ENCODE data around the gene PDZRN4.

Gene PDZRN4

DNA sequence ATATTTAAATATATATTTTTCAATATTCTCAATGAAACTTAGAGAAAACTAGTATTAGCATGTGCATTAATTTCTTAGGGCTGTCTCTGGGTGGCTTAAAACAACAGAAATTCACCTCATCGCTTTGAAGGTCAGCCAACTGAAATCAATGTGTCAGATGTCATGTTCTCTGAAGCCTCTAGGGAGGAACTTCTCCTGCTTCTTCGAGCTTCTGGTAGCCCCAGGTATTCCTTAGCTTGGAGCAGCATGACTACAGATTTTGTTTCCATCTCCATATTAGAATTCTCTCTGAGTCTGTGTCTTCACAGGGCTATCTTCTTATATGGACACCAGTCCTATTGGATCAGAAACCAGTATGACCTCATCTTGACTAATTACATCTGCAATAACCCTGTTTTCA, 221.5 kb downstream of the PDZRN4 start:
- Mint-ChIP-seq H3K27me3 (no peaks in the 10 kb centered on the region), H3K36me3 (no peaks in the 10 kb centered on the region)
- CTCF ChIA-PET: no interaction called here

DNA sequence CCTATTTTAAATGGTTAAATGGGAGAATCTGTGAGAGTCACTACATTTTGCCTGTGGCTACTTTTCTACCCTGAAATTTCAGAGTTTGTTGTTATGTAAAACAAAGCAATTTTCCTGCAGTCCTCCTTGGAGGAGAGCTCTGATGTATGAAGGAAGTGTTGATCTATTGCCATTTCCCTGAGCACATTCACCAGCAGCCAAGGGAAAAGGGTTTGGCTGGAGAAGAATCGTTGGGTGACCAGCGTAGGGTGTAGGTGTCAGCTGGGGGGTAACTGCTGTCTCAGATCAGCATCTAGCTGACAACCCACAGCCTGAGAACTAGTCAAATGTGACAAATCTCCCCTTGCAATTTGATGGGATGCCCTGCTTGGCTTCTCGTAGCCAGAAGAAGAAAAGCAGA, 230.5 kb downstream of the PDZRN4 start:
- Mint-ChIP-seq H3K27ac (no peak overlapping the region), H3K36me3 (no peaks in the 10 kb centered on the region), H3K4me1 (no peaks in the 10 kb centered on the region), H3K4me3 (no peak overlapping the region), H3K27me3 (no peaks in the 10 kb centered on the region), H3K9me3 (no peaks in the 10 kb centered on the region)
- no peak for DNase-seq
- CTCF ChIA-PET: no interaction called here

More for the DNA sequence above, 221.5 kb downstream of the PDZRN4 start:
- Mint-ChIP-seq H3K27ac (no peak overlapping the region), H3K9me3 (peaks cover 2% of the 10 kb centered on the region), H3K4me1 (no peaks in the 10 kb centered on the region), H3K4me3 (no peak overlapping the region)
- no peak for DNase-seq

DNA sequence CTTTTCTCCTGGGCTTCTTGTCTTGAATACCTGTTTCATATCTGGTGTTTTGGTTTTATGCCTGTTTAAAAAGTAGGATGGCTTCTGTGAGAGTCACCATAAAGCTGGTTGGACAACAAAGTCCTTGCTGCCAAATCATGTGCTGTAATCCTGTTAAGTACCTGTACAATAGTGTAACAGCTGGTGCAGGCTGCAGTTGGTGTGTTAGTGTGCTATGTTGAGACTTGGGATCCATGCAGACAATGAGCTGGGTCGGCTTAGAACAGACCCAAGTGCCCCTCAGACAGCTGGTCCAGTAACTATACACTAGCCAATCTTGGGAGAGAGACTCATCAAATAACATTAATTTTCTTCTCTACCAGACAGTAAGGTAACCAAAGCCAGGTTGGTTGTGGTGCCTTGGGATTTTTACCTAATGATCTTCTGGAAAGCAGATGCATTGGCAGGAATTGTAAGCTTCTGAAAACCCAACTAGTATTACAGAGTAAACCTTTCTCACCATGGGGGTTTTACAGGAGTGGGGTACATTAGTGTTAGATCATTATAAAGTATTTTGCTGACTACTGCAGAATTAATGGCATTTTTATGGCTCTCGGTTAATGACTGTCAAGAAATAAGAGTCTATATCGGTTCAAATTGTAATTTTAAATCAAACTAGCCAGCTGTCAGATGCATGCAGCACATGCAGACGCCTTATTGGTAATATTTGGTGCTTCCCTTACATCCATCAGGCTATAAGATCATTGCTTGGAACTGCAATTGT, 231.2 kb downstream of the PDZRN4 start:
- Mint-ChIP-seq H3K4me3 (no peak overlapping the region), H3K36me3 (no peaks in the 10 kb centered on the region), H3K27me3 (no peaks in the 10 kb centered on the region), H3K4me1 (no peaks in the 10 kb centered on the region), H3K9me3 (no peaks in the 10 kb centered on the region), H3K27ac (no peak overlapping the region)
- no peak for DNase-seq
- CTCF ChIA-PET: no interaction called here

DNA sequence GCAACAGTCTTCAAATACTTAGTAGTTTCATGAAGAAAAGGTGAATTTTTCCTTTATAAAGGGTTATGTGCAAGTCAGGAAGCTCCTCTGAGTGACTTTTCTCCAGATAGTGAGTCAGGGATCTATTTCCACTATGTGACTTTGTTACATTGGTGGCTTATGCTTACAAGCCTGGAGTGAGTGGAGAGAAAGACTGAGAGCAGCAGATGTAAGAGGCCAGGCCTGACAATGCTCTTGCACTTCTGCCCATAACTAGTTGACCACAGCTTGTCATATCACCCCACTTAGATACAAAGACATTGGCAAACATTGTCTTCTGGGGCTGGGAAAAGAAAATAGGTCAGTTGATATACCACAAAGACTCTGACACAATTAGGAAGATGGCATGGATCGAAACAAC, 236.5 kb downstream of the PDZRN4 start:
- H3K9me3 Mint-ChIP-seq: no peaks in the 10 kb centered on the region
- H3K36me3 Mint-ChIP-seq: no peaks in the 10 kb centered on the region

DNA sequence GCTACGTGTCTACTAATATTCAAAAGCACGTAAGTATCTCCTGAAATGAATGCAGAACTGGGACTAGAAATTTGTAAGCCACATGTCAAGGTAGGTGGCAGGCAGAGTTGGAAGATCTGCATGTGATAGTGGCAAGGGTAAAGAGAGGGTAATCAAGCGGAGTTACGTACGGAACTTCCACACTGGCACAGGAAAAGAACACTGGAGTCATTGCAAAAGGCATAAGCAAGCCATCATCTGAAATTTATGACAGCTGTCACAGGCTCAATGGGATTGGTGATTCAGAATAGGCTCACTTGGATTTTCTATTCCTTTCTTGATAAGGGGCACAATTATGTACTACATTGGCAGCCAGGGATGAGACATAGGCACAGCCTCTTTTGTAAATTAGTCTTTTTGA, 245.3 kb downstream of the PDZRN4 start:
- Mint-ChIP-seq H3K4me1 (no peaks in the 10 kb centered on the region), H3K4me3 (no peak overlapping the region), H3K27me3 (no peaks in the 10 kb centered on the region), H3K9me3 (no peaks in the 10 kb centered on the region), H3K36me3 (no peaks in the 10 kb centered on the region), H3K27ac (no peak overlapping the region)
- CTCF ChIA-PET: no interaction called here
- no peak for DNase-seq

More for the DNA sequence above, 236.5 kb downstream of the PDZRN4 start:
- Mint-ChIP-seq H3K27ac (no peak overlapping the region), H3K4me1 (no peaks in the 10 kb centered on the region), H3K4me3 (no peak overlapping the region), H3K27me3 (no peaks in the 10 kb centered on the region)
- CTCF ChIA-PET: no interaction called here
- no peak for DNase-seq

DNA sequence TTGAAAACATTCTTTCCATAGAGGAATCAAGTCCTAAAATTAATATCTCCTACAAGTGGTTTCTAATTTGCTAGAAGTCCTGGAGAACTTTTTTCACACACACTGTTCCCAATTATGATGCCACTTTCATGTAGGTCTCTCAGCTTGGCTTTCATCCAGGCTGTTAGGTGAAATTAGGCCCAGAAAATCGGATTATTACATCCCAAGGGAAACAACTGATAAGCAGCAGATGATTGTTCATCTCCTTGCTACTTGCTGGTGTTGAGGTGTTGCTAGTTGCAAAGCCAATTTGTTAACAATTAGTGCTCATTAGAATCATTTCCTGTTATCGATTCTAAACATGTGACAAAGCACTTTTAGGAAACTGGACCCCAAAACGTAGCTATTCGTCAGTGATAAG, 248.0 kb downstream of the PDZRN4 start:
- H3K27me3 Mint-ChIP-seq: no peaks in the 10 kb centered on the region
- H3K9me3 Mint-ChIP-seq: no peaks in the 10 kb centered on the region
- no peak for DNase-seq
- no peaks in the 10 kb centered on the region for H3K36me3 Mint-ChIP-seq
- no peak overlapping the region for H3K27ac Mint-ChIP-seq
- no peaks in the 10 kb centered on the region for H3K4me1 Mint-ChIP-seq
- CTCF ChIA-PET: no interaction called here
- no peak overlapping the region for H3K4me3 Mint-ChIP-seq

DNA sequence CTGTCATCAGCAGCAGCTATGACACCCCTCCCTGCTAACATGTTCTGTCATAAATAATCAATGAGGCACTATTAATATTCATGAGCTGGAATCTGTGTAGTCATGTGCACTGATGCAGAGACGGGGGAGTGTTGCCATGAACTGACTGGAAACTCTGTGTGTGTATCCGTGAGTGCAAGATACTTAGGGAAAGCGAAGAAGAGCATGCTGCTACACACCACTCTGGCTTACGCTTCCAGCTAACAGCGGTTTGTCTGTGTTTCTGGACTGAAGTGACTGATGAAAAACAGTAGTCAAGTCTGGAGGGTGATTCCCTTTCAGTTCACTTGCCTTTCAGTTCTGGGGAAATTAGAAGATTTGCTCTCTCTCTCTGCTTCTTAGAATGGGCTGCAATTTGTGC, 249.4 kb downstream of the PDZRN4 start:
- Mint-ChIP-seq H3K36me3 (no peaks in the 10 kb centered on the region), H3K9me3 (no peaks in the 10 kb centered on the region), H3K4me1 (no peaks in the 10 kb centered on the region), H3K4me3 (no peak overlapping the region), H3K27me3 (no peaks in the 10 kb centered on the region), H3K27ac (no peak overlapping the region)
- CTCF ChIA-PET: no interaction called here
- DNase-seq: no peak

DNA sequence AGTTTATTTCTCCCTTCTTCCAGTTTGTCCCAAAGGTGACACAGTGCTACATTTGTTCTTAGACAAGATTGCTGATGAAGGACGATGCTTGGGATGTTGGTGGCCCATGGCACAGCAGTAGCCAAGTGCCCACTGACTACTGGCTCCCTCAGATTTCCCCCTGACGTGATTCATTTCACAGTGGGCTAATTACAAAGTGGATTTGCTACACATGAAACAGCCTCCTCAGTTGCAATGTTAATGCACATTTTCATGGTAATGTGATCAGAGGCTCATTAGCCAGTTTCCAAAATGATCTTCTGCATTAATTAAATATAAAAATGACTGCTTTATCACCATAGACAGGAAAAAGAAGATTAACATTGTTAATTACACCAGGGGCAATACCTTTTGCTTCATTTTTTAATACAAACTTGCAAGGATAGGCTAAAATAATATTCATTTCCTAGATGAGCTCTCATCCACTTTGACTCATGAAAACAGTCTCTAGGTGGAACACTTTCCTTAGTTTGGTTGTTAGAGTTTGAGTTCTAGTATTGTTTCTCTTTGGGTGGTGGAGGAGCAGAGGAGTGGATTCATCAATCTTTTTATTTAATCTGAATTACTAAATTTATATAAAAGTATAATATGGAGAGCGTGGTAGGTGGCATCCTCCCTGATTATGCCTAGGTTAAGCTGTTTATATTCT, 250.9 kb downstream of the PDZRN4 start:
- Mint-ChIP-seq H3K4me3 (no peak overlapping the region), H3K4me1 (no peaks in the 10 kb centered on the region), H3K27ac (no peak overlapping the region), H3K36me3 (no peaks in the 10 kb centered on the region), H3K9me3 (no peaks in the 10 kb centered on the region), H3K27me3 (no peaks in the 10 kb centered on the region)
- DNase-seq: no peak
- CTCF ChIA-PET: interaction anchor here (0.7 kb wide), 1 partner anchor 779 kb away, joined by 3 read pairs; no protein-coding TSS in a partner anchor

DNA sequence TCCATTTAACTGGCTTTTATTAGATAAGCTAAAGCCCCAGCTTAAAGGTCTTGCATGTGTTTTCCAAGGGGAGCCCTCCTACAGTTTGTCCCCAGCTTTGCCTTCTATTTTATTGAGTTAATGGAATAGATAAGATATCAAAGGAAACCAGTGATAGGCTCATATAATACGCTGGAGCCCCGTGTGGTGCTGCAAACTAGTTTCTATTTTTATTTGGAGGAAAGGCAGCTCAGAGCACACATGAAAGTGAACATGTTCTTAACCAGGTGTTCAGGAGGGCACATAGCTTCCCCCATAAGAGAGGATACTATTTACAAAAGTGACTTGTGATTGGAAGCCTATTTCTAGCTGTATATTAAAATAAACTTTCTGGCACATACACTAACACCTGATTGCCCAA, 251.7 kb downstream of the PDZRN4 start:
- H3K36me3 Mint-ChIP-seq: no peaks in the 10 kb centered on the region

DNA sequence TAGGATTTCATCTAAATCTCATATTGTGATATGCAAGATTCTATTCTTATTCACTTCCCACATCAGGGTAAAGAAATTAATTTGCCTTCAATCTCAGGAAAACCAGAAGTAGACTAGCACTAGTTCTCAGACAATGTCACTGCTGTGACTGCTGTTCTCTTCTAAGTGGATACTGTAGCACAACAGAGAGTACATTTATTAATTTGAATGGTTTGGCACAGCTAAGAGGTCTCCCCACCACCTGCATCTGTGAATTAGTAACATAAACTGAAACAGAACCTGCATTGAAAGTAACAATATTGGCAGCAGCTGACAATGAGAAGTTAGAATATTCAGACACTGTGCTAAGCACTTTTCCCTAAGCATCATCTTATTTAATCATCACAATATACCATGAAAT, 253.1 kb downstream of the PDZRN4 start:
- H3K27me3 Mint-ChIP-seq: no peaks in the 10 kb centered on the region
- DNase-seq: no peak
- H3K4me3 Mint-ChIP-seq: no peak overlapping the region
- no peaks in the 10 kb centered on the region for H3K9me3 Mint-ChIP-seq
- H3K27ac Mint-ChIP-seq: no peak overlapping the region
- H3K36me3 Mint-ChIP-seq: no peaks in the 10 kb centered on the region
- no peaks in the 10 kb centered on the region for H3K4me1 Mint-ChIP-seq
- CTCF ChIA-PET: no interaction called here

More for the DNA sequence above, 251.7 kb downstream of the PDZRN4 start:
- Mint-ChIP-seq H3K4me1 (no peaks in the 10 kb centered on the region), H3K27ac (no peak overlapping the region), H3K4me3 (no peak overlapping the region), H3K27me3 (no peaks in the 10 kb centered on the region), H3K9me3 (no peaks in the 10 kb centered on the region)
- no peak for DNase-seq
- CTCF ChIA-PET: no interaction called here

DNA sequence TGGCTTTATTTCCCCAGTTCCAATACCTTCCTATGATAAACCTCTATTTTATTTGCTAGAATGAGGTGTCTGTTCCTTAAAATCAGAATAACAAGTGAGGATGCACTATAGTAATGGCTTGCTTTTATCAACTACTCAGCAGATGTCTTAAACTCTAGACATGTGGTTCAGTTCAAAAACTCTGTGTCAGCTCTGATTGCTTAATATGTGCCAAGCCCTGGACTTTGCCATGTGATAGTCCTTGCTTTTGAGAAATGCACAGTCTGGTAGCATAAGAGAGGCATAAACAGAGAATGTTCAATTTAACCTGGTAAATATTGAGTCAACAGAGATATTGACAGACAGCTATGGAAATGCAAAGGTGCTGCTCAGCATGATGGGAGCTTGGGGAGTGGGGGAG, 254.8 kb downstream of the PDZRN4 start:
- no peaks in the 10 kb centered on the region for H3K36me3 Mint-ChIP-seq
- no peaks in the 10 kb centered on the region for H3K27me3 Mint-ChIP-seq
- CTCF ChIA-PET: no interaction called here
- no peaks in the 10 kb centered on the region for H3K9me3 Mint-ChIP-seq
- DNase-seq: no peak
- H3K4me3 Mint-ChIP-seq: no peak overlapping the region
- H3K27ac Mint-ChIP-seq: no peak overlapping the region
- H3K4me1 Mint-ChIP-seq: no peaks in the 10 kb centered on the region

DNA sequence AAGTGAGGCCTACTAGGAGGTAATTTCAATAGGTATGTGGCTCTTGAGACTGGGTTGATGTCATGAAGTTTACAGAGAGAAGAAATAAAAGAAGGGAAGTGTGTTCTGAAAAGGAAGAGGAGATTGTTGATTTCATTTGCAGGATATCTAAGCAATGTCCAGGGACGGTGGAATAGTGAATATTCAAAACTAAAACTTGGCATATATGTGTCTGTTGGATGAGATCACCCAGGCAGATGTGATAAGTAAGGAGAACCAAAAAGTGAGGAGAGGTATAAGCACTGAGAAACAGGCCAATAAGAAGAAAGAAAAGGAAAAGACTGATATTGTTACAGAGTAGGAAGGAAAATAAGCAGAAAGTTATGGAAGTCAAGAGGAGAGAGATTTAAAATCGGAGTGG, 255.6 kb downstream of the PDZRN4 start:
- Mint-ChIP-seq H3K27me3 (no peaks in the 10 kb centered on the region), H3K9me3 (no peaks in the 10 kb centered on the region), H3K36me3 (no peaks in the 10 kb centered on the region), H3K4me1 (no peaks in the 10 kb centered on the region), H3K27ac (no peak overlapping the region), H3K4me3 (no peak overlapping the region)
- CTCF ChIA-PET: no interaction called here
- no peak for DNase-seq

DNA sequence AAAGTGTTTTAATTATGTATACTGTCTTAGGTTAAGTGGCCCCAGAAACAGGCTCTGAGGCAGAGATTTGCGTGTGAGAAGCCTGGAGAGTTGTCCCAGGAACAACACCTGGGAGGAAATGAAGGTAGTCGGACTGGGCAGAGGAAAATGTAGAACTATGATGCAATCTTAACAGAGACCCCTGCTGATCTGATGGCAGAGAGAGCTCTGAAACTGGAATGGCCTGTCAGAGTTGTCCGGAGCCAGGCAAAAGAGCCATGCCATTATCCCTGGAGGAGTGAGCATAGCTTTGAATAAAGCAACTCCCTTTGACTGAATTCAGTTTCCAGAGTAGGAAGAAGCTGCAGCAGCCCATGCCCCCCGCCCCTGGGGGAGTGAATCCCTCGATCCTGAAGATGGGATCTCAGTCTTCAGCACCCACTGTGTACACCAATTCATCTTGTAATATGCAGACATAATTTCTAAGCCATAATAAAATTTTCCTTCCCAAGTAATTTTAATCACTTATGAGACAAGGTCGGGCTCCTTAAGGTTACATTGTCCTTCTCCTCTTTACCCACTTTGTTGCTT, 264.8 kb downstream of the PDZRN4 start:
- Mint-ChIP-seq H3K27me3 (no peaks in the 10 kb centered on the region), H3K27ac (no peak overlapping the region), H3K4me1 (no peaks in the 10 kb centered on the region), H3K4me3 (no peak overlapping the region), H3K9me3 (no peaks in the 10 kb centered on the region), H3K36me3 (no peaks in the 10 kb centered on the region)
- CTCF ChIA-PET: no interaction called here
- DNase-seq: no peak

DNA sequence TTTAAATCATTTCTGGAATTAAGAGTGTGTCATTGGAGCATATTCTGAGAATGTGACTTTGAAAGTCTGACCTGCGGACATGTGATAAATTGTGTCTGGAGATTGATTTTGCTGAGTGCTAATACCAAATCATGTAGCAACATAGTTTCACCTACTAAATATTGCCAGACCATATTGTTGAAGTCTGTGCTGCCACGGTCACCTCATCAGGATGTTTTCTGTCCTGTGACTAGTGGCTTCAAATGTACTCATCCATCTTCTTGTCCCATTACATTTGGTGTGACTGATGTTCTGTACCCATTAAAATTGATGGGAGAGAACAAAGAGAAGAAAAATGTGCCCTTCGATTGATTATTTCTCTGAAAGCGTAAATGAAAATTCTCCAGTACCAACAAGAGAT, 265.3 kb downstream of the PDZRN4 start:
- no peak for DNase-seq
- no peaks in the 10 kb centered on the region for H3K36me3 Mint-ChIP-seq
- H3K4me3 Mint-ChIP-seq: no peak overlapping the region
- CTCF ChIA-PET: no interaction called here
- H3K9me3 Mint-ChIP-seq: no peaks in the 10 kb centered on the region
- no peak overlapping the region for H3K27ac Mint-ChIP-seq
- no peaks in the 10 kb centered on the region for H3K27me3 Mint-ChIP-seq
- no peaks in the 10 kb centered on the region for H3K4me1 Mint-ChIP-seq
